ENCODE measurements around the gene LLGL2.
A peak's percentile ranks its signal among the peaks of the same experiment; 100 is the strongest.
"Not testable (repeated sequence)": the region's sequence is repeated elsewhere in the genome, so short reads cannot be mapped to it uniquely, and the experiment has no call there.

LLGL2 gene, protein sequence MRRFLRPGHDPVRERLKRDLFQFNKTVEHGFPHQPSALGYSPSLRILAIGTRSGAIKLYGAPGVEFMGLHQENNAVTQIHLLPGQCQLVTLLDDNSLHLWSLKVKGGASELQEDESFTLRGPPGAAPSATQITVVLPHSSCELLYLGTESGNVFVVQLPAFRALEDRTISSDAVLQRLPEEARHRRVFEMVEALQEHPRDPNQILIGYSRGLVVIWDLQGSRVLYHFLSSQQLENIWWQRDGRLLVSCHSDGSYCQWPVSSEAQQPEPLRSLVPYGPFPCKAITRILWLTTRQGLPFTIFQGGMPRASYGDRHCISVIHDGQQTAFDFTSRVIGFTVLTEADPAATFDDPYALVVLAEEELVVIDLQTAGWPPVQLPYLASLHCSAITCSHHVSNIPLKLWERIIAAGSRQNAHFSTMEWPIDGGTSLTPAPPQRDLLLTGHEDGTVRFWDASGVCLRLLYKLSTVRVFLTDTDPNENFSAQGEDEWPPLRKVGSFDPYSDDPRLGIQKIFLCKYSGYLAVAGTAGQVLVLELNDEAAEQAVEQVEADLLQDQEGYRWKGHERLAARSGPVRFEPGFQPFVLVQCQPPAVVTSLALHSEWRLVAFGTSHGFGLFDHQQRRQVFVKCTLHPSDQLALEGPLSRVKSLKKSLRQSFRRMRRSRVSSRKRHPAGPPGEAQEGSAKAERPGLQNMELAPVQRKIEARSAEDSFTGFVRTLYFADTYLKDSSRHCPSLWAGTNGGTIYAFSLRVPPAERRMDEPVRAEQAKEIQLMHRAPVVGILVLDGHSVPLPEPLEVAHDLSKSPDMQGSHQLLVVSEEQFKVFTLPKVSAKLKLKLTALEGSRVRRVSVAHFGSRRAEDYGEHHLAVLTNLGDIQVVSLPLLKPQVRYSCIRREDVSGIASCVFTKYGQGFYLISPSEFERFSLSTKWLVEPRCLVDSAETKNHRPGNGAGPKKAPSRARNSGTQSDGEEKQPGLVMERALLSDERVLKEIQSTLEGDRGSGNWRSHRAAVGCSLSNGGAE

DNA sequence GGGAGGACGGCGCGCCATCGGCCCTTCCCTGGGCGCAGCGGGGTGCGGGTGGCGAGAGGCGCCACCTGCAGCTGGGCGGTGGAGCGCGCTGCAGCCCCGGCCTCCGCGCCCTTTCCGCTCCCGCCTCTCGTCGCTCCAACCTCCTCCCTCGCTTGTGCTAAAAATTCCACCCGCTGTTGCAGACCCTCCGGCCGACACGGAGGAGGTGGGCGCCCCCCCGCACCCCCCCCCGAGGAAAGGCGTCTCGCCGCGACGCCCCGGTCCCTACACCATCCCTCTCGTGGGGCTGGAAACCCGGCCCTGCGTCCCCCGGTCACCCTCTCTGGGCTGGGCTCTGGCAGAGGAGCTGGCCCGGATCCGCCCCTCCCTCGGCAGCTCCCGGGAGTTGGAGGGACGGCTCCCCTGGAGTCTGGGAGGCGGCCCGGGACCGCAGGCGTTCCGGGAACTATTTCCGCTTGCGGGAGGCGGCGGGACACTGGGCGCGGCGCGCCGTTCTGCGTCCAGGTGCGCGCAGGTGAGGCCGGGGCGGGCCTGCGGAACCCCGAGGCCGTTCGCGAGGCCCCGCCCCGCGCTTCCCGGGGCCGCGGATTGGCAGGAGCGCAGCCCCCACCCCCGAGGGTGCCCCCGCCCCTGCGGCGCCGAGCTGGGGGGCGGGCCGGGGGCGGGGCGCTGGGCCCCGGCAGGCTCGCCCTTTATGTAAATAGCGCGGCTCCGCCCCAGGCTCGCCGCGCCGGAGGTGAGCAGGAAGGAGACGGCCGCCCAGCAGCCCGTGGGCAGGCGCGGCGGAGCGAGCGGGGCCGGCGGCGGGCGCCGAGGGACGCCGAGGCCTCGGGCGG, at the start of gene LLGL2:
TSS of gene LLGL2 (plus strand) at position 728 of the 836 bp plus-strand sequence. CDS start 17,730 bp downstream, outside the sequence.
- peak; percentile 79 for DNase-seq

DNA sequence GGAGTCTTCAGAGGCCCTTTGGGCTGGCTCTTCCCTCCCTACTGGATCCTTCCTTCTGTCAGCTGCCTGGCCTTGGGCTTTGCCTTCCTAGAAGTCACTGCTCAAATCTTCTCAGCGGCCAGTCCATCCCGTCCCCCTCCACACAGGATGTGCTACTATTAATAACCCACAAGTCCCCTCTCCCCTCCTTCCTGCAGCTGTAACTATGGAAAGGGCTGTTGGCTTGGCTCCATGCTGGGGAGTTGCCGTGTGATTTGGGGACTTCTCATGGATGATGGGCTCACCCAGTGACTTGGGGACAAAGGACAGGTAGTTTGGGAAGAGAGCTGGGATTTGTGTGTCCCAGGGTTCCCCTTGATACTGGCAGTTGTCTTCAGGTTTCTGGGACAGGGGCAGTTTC, 49.6 kb upstream of the LLGL2 start:
- DNase-seq, result no peak

DNA sequence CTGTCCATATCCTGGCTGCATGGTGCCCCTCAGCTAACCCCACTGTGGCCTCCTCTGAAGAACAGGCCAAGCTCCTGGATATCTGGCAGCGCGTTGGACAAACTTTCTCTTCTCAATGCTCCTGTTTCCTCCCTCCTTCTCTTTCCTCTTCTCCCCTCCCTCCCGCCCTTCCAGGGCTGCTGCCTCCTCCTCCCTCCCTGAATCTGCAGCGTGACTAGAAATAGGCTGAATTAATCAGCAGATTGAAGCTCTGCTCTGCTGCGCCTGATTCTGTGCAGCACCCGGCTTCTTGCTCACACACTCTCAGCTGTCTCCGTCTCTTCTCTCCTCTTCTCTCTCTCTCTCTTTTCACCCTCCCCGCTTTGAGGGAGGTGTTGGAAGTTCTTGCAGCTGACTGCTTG, 49.2 kb upstream of the LLGL2 start:
- no peak for DNase-seq

DNA sequence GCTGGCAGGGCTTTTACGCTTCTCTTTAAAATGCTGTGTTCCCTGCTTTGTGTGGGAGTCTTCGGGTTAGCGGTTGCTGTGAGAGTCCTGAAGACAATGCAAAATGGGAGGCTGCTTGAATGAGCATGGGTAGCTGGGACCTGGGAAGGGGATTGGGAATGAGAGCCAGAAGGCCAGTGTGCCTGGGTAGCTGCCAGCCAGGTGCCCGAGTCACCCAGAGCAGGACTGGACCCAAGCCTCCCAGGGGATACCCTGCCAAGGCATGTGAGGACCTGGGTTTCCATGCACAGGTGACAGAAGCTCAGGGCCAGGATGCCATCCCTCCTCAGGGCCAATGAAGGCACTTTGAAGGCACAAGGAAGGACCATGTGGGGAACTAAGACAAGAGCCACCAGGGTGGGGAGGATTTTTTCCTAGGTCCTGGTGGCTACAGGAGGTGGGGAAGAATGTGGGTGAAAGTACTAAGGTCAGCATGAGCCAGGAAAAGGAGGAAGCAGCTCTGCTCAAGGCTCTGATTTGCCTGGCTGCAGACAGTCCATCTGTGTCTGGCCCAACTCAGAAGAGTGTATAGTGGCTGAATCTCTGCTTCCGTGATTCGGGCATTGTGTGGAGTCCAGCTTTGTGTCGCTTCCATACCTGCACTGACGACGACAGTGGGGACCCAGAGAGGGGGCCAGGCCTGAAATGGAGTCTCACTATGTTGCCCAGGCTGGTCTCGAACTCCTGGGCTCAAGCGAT, 48.6 kb upstream of the LLGL2 start:
- no peak for DNase-seq

DNA sequence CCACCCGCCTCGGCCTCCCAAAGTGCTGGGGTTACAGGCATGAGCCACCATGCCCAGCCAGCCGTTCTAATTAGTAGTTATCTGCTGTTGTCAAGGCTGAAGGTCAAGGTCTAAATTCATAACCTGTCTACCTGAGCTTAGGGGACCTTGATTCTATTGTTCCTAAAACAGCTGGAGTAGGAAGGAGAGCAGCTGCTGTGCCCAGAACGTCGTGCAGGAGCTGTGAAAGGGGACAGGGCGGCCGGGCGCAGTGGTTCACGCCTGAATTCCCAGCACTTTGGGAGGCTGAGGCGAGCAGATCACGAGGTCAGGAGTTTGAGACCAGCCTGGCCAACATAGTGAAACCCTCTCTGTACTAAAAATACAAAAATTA, 48.0 kb upstream of the LLGL2 start:
- DNase-seq, result not testable (repeated sequence)

DNA sequence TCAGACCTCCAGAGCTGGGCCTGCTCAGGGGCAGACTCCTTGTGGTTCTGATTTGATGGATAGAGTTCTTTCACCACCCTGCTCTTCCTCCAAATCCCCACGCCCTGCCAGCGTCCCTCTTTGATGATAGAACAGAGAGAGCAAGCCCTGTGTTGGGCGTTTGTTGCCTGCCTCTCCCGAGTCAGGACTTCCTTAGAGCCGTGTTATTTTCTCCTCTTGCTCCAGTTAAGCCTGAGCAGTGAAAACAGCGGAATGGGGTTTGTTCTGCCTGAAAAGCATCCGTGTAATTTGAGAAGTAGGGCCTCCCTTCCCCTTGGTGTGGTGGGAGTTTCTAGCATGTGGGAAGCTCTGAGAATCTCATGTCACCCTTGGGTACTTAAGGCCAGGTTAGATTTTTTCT, 47.0 kb upstream of the LLGL2 start:
- no peak for DNase-seq

DNA sequence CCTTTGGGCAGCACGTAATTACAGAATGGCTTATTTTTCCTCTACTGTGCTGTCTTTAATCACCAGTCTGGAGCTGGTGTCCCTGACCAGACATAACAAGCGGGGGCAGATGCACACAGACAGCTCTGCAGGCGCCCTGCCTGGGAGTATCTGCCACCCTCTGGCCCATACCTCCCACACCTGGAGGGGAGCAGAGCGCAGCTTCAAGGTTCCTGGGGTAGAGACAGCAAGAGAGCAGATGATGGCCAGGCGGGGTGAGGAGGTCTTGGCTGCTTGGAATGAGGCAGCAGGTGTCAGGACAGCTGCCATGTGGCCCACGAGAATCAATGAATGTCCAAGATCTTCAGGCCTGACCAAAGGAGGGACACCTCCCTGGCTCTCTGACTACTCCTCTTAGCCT, 45.2 kb upstream of the LLGL2 start:
- no peak for DNase-seq

DNA sequence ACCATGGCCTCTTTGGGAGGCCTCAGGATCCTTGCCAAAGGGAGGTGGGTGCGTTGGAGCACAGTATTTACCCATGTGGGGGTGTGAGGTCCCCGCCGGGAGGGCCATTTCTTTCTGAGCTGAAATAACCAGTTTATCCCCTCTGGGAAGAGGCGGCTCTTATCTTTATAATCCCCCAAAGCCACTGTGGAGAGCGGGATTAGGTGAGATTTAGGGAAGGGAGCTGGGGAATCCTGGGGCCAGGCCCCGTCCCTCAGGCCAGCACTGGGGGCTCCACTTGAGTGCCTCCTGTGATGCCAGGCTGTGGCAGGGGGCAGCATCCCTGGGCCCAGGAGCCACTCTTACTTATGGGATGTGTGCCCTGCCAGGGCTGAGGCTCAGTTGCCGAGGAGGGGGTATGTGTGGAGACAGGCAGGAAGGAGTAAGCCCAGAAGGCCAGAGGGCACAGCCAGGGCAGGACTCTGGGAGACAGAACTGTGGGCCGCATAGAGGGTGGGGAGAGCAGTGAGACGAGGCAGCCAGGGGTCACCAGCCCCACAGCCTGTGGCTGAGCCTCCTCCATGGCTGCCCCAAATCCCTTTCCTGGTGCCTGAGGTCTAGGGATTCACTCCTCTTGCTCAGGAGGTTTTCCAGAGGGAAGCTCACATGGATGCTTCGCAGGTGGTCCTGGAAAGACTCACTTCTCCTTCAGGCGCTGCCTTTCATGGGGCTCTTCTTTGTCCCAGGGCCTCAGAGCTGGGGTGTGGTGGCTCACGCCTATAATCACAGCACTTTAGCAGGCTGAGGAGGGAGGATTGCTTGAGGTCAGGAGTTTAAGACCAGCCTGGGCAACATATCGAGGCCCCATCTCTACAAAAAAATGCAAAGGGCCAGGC, 44.1 kb upstream of the LLGL2 start:
- DNase-seq, result no peak

DNA sequence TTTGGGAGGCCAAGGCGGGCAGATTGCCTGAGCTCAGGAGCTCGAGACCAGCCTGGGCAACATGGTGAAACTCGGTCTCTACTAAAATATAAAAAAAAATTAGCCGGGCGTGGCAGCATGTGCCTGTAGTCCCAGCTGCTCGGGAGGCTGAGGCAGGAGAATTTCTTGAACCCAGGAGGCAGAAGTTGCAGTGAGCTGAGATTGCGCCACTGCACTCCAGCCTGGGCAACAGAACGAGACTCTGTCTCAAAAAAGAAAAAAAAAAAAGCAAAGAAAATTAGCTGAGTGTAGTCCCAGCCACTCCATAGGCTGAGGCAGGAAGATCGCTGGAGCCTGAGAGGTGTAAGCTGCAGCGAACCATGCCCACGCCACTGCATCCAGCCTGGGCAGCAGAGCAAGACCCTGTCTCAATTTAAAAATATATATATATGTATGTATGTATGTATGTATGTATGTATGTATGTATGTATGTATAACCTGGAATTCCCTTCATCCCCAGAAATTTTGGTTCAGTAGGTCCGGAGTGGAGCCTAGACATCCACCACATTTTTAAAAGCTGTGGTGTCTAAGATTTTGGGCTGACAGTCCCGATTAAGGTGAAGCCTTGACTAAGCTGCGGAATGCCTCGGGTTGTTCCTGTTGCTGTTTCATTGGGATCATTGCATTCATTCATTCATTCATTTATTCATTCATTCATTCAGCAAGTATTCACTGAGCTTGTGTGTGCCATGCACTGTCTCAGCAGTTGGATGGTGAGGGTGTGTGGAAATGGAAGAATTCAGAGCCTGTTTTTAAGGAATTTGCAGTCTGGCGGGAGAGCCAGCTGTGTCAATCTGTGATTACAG, 43.2 kb upstream of the LLGL2 start:
- DNase-seq, result no peak

DNA sequence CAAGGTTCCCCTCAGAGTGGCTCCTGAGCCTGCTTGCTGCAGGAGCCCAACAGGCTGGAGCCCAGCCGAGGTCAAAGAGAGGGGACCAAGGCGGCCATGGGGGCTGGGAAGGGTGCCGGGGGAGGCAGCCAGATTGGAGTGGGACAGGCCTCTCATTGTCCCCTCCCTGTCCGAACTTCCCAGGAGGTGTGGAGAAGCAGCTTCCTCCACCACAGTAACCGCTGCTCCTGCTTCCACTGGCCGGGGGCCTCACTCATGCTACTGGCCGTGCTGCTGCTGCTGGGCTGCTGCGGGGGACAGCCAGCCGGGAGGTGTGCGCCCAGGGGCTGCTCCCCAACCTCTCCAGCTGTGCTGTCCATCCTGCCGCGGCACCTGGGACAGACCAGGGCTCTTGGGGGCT, 39.8 kb upstream of the LLGL2 start:
- DNase-seq, result no peak

DNA sequence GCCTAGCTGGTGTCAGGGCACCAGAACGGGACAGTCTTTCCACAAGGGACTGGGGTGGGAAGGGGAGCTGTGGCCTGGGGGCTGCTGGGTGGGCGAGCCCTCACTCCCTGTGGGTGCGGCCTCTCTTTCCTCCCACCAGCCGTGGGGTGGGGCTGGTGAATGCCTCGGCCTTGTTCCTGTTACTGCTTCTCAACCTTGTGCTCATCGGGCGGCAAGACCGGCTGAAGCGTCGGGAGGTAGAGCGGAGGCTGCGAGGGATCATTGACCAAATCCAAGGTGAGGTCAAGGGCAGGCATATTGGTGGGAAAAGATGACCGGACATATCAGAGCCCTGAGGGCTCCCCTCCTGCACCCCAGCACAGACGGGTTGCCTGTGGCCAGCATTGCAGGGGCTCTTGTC, 39.3 kb upstream of the LLGL2 start:
- no peak for DNase-seq

DNA sequence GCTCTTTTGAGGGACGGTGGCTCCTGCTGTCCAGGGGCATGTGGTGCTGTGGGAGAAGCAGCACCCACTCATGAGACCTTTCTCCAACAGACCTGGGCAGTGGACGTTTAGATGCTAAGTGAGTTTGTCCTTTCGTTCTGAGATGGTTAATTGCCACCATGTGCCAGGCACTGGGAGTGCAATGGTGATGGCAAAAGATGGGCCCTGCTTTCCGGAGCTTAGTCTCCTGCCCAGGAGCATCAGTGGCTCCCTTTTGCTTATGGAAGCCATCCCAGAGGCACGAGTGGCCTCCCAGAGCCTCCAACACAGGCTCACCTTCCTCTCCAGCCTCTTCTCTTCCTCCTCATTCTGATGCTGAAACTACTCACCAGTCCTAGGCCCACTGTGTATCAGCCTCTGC, 38.5 kb upstream of the LLGL2 start:
- no peak for DNase-seq

DNA sequence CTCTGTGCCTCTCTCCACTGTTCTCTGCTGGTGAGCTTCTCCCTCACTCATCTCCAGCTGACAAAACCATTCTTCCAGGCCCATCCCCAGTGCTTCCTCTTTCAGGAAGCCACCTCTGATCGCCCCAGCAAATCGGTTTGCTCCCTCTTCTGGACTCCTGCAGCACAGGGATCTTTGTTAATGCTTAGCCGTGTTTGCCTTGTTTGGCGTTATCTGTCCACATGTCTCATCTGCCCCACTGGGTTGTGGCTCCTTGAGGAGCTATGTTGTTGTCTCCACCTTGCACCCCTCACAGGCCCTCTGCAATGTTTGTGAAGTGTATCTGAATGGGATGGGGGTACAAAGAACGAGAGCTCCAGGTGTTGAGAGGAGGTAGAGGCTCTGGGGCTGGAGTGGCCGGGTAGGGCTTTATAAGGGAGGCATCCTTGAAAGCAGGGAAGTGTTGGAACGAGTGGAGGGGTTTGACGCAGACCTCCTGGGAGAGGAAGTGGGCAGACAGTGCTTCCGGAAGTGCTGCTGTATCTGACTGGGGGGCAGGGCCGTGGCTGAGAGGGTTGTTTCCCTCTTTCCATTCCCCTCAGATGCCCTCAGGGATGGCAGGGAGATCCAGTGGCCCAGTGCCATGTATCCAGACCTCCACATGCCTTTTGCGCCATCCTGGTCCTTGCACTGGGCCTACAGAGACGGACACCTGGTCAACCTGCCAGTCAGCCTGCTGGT, 38.0 kb upstream of the LLGL2 start:
- peak; percentile 19 for DNase-seq

DNA sequence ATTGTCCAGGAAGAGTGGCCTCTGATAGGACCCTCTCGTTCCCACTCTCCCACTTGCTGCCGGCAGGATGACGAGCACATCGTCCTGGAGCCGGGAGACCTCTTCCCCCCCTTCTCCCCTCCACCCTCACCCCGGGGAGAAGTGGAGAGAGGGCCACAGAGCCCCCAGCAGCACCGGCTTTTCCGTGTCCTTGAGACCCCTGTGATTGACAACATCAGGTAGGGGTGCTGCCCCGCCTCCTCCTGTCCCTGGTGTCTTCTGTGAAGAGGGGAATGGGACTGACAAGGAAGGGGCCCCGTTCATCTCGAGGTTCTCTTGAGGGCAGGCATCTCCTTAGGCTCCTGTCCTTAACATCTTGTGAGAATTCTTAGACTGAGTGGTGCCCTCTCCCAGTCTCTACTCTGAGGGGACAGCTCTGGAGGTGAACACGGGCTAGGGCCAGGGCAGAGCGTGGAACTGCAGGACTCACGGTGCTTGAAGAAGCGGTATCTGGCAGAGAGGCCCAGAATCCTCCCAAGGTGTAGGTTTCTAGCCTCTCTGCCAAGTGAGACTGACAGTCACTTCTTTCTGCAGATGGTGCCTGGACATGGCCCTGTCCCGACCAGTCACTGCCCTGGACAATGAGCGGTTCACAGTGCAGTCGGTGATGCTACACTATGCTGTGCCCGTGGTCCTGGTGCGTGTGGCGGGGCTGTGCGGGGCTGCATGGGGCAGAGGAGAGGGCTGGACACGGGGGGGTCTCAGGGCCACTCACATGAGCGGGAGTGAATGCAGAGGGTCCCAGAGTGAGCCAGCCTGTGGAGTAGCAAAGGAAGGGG, 36.6 kb upstream of the LLGL2 start:
- DNase-seq, result no peak

DNA sequence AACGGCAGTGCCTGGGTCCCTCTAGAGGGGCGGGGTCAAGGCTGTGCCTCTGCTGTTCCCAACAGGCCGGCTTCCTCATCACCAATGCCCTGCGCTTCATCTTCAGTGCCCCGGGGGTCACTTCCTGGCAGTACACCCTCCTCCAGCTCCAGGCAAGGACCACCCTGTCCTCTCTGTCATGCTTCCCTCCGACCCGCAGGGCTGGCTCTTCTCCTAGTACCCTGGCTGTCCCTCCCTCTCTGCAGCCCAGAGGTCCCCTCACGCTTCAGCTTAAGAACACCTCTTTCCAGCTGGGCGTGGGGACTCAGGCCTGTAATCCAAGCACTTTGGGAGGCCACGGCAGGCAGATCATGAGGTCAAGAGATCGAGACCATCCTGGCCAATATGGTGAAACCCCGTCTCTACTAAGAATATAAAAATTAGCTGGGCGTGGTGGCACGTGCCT, 36.0 kb upstream of the LLGL2 start:
- no peak for DNase-seq

DNA sequence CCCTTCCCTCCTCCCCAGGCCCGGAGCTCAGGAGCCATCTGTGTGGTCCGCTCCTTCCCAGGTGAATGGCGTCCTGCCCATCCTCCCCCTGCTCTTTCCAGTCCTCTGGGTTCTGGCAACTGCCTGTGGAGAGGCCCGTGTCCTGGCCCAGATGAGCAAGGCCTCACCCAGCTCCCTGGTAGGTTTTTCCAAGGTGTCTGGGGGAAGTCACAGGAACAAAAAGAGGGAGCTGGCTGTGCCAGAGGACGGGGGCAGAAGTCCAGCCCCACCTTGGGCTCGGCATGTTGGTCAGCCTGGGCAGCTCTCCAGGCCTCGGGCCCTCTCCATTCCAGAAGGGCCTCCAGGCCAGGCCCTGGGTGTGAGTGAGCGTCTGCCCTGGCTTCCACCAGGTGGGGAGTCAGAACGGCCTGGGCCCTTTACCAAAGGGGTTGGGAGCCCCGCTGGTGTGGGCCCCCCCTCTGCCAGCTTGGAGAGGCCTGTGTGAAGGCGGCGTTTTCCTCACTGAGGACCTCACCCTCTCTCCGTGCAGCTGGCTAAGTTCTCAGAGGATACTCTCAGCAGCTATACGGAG, 35.2 kb upstream of the LLGL2 start:
- DNase-seq, result no peak

DNA sequence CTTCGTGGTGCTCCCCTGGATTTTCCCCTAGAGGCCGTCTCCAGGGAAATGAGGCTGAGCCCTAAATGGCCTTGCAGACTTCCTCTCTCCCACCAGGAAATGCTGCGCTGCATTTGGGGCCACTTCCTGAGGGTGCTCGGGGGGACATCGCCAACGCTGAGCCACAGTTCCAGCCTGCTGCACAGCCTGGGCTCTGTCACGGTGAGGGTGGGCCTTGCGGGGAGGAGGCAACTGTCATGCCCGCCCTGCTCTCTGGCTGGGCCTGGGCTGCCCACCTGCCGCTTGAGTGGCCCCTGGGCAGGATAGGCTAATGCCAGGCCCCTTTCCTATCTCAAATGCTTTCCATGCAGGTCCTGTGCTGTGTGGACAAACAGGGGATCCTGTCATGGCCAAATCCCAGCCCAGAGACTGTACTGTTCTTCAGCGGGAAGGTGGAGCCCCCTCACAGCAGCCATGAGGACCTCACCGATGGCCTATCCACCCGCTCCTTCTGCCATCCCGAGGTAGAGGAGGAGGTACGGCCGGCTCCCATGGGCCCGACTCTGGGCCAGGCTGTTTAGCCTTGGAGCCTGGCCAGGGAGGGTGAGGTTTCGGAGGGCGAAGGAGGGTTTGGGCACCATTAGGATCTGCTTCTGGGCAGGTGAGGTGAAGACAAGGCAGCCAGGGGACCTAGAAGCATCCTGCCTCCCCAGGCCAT, 34.4 kb upstream of the LLGL2 start:
- no peak for DNase-seq

Data from activated CD4-positive, alpha-beta T cell treated with anti-CD3 and anti-CD28 coated beads, Interleukin-2, amount 50 U/mL, for 1 hour (primary cell).